Activated naive CD8-positive, alpha-beta T cell treated with anti-CD3 and anti-CD28 coated beads for 36 hours (primary cell): ENCODE measurements around the gene CEP20. TPM values are rescaled to one million over a fixed set of nuclear protein-coding genes. Genes with fewer than 3 reads are reported as not detected.

Source experiments
- total RNA-seq, 2 experiments: library from RNA; stranded (reverse); gene quantifications; one replicate each; pipeline ENCODE4 v1.2.3, GENCODE V29; 2021

CEP20 gene
- total RNA-seq, 2 experiments from 2014 or later: 37.5 to 44.9 TPM

Other genes with a start within 250 kb of the CEP20 start
- 10 to 100 TPM; 51.0 to 52.1 TPM for gene MARF1, start 245.4 kb downstream of the CEP20 start, total RNA-seq
- 100 to 1,000 TPM; 115 to 117 TPM for gene NDE1, start 238.4 kb downstream of the CEP20 start, total RNA-seq
- not detected for gene MYH11, start 31.6 kb downstream of the CEP20 start, total RNA-seq
- gene ABCC1, start 61.0 kb upstream of the CEP20 start, total RNA-seq: 10 to 100 TPM; 57.0 to 61.9 TPM